MM.1S (cell line): ENCODE results near the gene XXYLT1.

ENCODE experiments used
- DNase-seq: peaks from one replicate; pipeline ENCODE4 v3.0.0-alpha.2; 2015
- H2AFZ ChIP-seq: fragments of 300-600 bp; sonication (generic); 2 replicates; pipeline ENCODE4 v1.6.0; 2016; ENCODE audit warnings: antibody characterized with exemption, low read length
- H3F3A ChIP-seq: fragments of 300-600 bp; sonication (generic); 2 replicates; pipeline ENCODE4 v1.6.1; 2016; ENCODE audit warnings: mild to moderate bottlenecking, antibody characterized with exemption, low read length, moderate library complexity, mixed read lengths; ENCODE audit not compliant: insufficient read depth
- H3K27ac ChIP-seq: fragments of 300-600 bp; sonication (generic); 2 replicates; pipeline ENCODE4 v1.5.1; 2016; ENCODE audit warnings: mild to moderate bottlenecking, low read length
- H3K27me3 ChIP-seq: fragments of 300-600 bp; sonication (generic); replicated peaks from 2 replicates; pipeline ENCODE4 v1.6.0; 2016; ENCODE audit warnings: low read length; ENCODE audit not compliant: insufficient read depth
- H3K36me3 ChIP-seq: fragments of 300-600 bp; sonication (generic); replicated peaks from 2 replicates; pipeline ENCODE4 v1.6.1; 2016; ENCODE audit warnings: mild to moderate bottlenecking, low read length, mixed read lengths; ENCODE audit not compliant: insufficient read depth
- H3K4me1 ChIP-seq: fragments of 300-600 bp; sonication (generic); 2 replicates; pipeline ENCODE4 v1.6.1; 2016; ENCODE audit warnings: low read length, mixed read lengths
- H3K4me2 ChIP-seq: fragments of 300-600 bp; sonication (generic); 2 replicates; pipeline ENCODE4 v1.6.0; 2016; ENCODE audit warnings: low read depth, low read length
- H3K4me3 ChIP-seq: fragments of 300-600 bp; sonication (generic); 2 replicates; pipeline ENCODE4 v1.5.1; 2016; ENCODE audit warnings: low read length, mixed read lengths
- H3K79me2 ChIP-seq: fragments of 300-600 bp; sonication (generic); 2 replicates; pipeline ENCODE4 v1.6.1; 2016; ENCODE audit warnings: mixed run types, low read length, mixed read lengths
- H3K9ac ChIP-seq: fragments of 300-600 bp; sonication (generic); 2 replicates; pipeline ENCODE4 v1.6.1; 2016; ENCODE audit warnings: low read length, mixed read lengths
- H3K9me2 ChIP-seq: fragments of 300-600 bp; sonication (generic); replicated peaks from 2 replicates; pipeline ENCODE4 v1.6.1; 2016; ENCODE audit warnings: mild to moderate bottlenecking, low read length, mixed read lengths; ENCODE audit not compliant: insufficient read depth
- H3K9me3 ChIP-seq: fragments of 300-600 bp; sonication (generic); replicated peaks from 2 replicates; pipeline ENCODE4 v1.6.1; 2016; ENCODE audit warnings: mild to moderate bottlenecking, low read length, mixed read lengths; ENCODE audit not compliant: insufficient read depth
- H4K20me1 ChIP-seq: fragments of 300-600 bp; sonication (generic); 2 replicates; pipeline ENCODE4 v1.6.1; 2016; ENCODE audit warnings: mild to moderate bottlenecking, low read length, moderate library complexity, mixed read lengths; ENCODE audit not compliant: insufficient read depth
- EZH2 ChIP-seq: fragments of 300-600 bp; sonication (generic); optimal IDR thresholded peaks from 2 replicates; pipeline ENCODE3; 2017; ENCODE audit warnings: low read depth, mild to moderate bottlenecking, antibody characterized with exemption, low read length, mixed read lengths
- EZH2phosphoT487 ChIP-seq: fragments of 300-600 bp; sonication (generic); IDR thresholded peaks from 2 replicates; pipeline ENCODE4 v1.6.1; 2018; ENCODE audit warnings: antibody characterized with exemption, low read length
- TF ChIP-seq, protein P1 (sequence below): fragments of 300-600 bp; sonication (generic); IDR thresholded peaks from 2 replicates; pipeline ENCODE4 v1.5.1; 2016; ENCODE audit warnings: antibody characterized with exemption, low read length, mixed read lengths

The XXYLT1 gene

DNA sequence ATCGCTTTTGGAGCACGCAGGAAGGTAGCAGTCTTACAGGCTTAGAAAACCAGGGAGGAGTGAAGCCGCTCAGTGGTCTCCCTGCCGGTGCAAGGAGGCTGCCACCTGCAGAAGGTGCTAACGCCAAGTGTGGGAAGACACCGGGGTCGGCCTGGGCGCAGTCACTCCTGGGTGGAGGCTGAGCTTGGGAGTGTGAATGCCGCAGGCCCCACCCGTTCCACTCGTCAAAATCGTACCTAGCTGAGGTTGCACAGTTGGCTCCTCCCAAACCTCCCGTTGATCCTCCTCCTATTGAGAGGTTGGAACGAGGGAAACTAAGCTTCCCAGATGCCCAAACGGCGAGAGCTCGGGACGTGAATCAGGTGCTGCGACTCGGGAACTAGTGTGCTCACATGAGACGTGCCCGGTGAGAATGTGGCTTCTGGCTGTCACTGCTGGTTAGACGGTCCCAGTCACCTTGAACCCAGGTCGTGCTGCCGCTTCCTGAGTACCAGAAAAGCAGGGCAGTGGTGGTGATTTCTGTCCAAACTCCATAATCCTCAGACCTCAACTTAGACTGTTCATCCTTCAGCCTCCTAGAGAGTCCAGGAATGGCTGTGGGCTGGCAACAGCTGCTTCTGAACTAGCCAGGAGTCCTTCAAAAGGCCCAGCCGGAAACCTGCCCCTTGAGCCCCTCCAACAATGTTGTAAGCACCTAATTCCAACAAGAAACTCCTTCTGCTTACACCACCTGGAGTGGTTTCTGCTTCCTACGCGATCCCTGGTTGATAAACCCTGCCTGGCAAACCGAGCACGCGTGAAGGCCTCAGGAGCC is 156.0 kb downstream of the XXYLT1 start:
- no peak overlapping the region for H3K27ac ChIP-seq

DNA sequence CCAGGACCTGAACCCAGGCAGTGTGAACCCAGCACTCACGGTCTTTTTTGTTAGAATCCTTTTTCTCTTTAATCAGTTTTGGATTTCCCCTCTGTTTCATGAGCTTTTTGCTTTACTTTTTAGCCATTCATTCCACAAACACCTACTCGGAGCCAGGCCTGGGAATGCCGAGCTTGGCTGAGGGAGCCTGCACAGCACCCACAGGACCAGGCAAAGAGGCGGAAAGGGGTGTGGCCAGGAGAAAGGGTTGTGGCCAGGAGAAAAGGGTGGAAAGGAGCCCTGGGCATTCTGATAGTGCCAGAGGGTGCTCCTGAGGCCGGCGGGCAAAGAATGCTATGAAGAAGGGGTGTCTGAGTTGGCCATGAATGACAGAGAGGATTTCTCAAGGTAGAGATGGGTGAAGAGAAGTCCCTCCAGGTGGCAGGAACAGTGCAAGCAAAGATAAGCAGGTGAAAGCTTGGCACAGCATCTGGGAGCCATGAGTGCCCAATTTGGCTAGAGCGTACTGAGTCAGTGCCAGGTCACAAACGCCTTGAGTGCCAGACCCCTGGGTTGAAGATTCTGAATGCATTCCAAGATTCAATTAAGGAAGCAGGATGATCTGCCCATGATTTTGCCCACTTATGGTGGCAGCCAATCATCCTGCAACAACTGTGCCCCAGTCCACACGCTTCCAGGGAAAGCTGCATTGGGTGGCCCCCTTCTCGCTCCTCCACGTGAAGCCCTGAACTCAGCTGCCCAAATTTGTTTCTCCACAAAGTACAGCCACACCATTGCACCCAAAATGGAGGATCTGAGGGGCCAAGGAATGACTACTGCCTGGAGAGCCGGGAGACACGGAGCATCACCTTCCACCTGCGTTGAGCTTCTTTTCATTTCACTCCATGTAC is 157.2 kb downstream of the XXYLT1 start:
- no peaks in the 10 kb centered on the region for H3K9me3 ChIP-seq

More for the DNA sequence above, 156.0 kb downstream of the XXYLT1 start:
- TF ChIP-seq EZH2phosphoT487 (no peak), EZH2 (no peak)
- TF ChIP-seq, protein P1, sequence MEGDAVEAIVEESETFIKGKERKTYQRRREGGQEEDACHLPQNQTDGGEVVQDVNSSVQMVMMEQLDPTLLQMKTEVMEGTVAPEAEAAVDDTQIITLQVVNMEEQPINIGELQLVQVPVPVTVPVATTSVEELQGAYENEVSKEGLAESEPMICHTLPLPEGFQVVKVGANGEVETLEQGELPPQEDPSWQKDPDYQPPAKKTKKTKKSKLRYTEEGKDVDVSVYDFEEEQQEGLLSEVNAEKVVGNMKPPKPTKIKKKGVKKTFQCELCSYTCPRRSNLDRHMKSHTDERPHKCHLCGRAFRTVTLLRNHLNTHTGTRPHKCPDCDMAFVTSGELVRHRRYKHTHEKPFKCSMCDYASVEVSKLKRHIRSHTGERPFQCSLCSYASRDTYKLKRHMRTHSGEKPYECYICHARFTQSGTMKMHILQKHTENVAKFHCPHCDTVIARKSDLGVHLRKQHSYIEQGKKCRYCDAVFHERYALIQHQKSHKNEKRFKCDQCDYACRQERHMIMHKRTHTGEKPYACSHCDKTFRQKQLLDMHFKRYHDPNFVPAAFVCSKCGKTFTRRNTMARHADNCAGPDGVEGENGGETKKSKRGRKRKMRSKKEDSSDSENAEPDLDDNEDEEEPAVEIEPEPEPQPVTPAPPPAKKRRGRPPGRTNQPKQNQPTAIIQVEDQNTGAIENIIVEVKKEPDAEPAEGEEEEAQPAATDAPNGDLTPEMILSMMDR: no peak
- Histone ChIP-seq H4K20me1 (no peaks in the 10 kb centered on the region), H3K9ac (no peak overlapping the region), H3K79me2 (no peaks in the 10 kb centered on the region), H2AFZ (no peak overlapping the region), H3K9me2 (no peaks in the 10 kb centered on the region), H3K4me1 (no peaks in the 10 kb centered on the region), H3K27me3 (no peaks in the 10 kb centered on the region), H3F3A (no peaks in the 10 kb centered on the region), H3K4me2 (no peak overlapping the region), H3K4me3 (no peak overlapping the region), H3K36me3 (no peaks in the 10 kb centered on the region), H3K9me3 (no peaks in the 10 kb centered on the region)
- no peak for DNase-seq

DNA sequence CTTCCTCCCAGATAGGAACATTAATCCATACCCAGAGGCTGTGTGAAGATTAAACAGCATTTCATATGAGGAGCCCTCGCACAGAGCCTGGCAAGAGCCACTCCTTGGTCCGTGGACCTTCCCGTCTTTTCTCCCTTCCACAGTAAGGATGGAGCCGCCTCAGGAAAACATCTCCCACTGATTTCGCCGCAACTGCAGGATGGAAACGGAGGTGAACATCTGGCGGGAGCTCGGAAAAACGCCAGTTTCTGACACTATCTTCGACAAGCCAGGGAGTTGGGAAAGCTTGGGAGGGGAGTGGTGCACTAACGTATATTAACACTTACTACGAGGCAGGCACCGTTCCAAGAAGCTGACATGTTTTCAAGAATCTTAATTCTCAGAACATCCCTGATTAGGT is 157.9 kb downstream of the XXYLT1 start:
- Histone ChIP-seq H3K27ac (no peak overlapping the region), H3K79me2 (no peaks in the 10 kb centered on the region), H3K27me3 (no peaks in the 10 kb centered on the region), H3K9me2 (no peaks in the 10 kb centered on the region), H3F3A (no peaks in the 10 kb centered on the region), H3K9ac (no peak overlapping the region), H3K4me3 (no peak overlapping the region), H4K20me1 (no peaks in the 10 kb centered on the region), H3K4me2 (no peak overlapping the region), H2AFZ (no peak overlapping the region), H3K9me3 (no peaks in the 10 kb centered on the region), H3K4me1 (no peaks in the 10 kb centered on the region), H3K36me3 (no peaks in the 10 kb centered on the region)
- TF ChIP-seq EZH2 (no peak), EZH2phosphoT487 (no peak)
- TF ChIP-seq, protein P1: no peak
- DNase-seq: no peak

More for the DNA sequence above, 157.2 kb downstream of the XXYLT1 start:
- DNase-seq: no peak
- Histone ChIP-seq H4K20me1 (no peaks in the 10 kb centered on the region), H3K36me3 (no peaks in the 10 kb centered on the region), H3F3A (no peaks in the 10 kb centered on the region), H3K4me2 (no peak overlapping the region), H3K27ac (no peak overlapping the region), H2AFZ (no peak overlapping the region), H3K4me1 (no peaks in the 10 kb centered on the region), H3K27me3 (no peaks in the 10 kb centered on the region), H3K9ac (no peak overlapping the region), H3K4me3 (no peak overlapping the region), H3K9me2 (no peaks in the 10 kb centered on the region), H3K79me2 (no peaks in the 10 kb centered on the region)
- TF ChIP-seq EZH2phosphoT487: no peak
- TF ChIP-seq EZH2: no peak
- TF ChIP-seq, protein P1: no peak
